A673 (cell line): ENCODE measurements around the gene RNF144B. TPM values are rescaled to one million over a fixed set of nuclear protein-coding genes. Genes with fewer than 3 reads are reported as not detected.

ENCODE experiments used
- BruUV-seq: library from RNA; stranded (reverse); fragments of 400-500 nt; replicated peaks from 2 replicates; lab custom pipeline; 2021; lab: Mats Ljungman, UMichigan
- CTCF ChIA-PET: fragments of 300-600 bp; sonication (Branson Sonifier 250); formaldehyde crosslinking; loops from one replicate; lab custom pipeline; 2022; ENCODE audit warnings: antibody characterized with exemption; lab: Charles Lee
- POLR2A ChIA-PET: fragments of 300-600 bp; sonication (Branson Sonifier 250); formaldehyde crosslinking; loops from one replicate; lab custom pipeline; 2022; ENCODE audit warnings: antibody characterized with exemption; ENCODE audit not compliant: low non-redundant PET; lab: Charles Lee
- DNase-seq: peaks from one replicate; pipeline ENCODE4 v3.0.0-alpha.2; 2015; ENCODE audit warnings: low spot score
- H3K27ac ChIP-seq: fragments of 200-600 bp; sonication (generic); 2 replicates; pipeline ENCODE4 v1.5.1; 2016; ENCODE audit warnings: mixed run types, low read depth, mild to moderate bottlenecking, mixed read lengths, antibody characterized with exemption, low read length; ENCODE audit not compliant: poor library complexity, severe bottlenecking
- H3K27me3 ChIP-seq: fragments of 200-600 bp; sonication (generic); replicated peaks from 2 replicates; pipeline ENCODE4 v1.6.1; 2017; ENCODE audit warnings: mixed run types, low read depth, mild to moderate bottlenecking, mixed read lengths, antibody characterized with exemption, low read length; ENCODE audit not compliant: insufficient read depth, poor library complexity
- H3K36me3 ChIP-seq: fragments of 200-600 bp; sonication (generic); 2 replicates; pipeline ENCODE4 v1.6.1; 2016; ENCODE audit warnings: mixed run types, mild to moderate bottlenecking, mixed read lengths, antibody characterized with exemption, low read length; ENCODE audit not compliant: insufficient read depth, poor library complexity, severe bottlenecking
- H3K4me1 ChIP-seq: fragments of 200-600 bp; sonication (generic); 2 replicates; pipeline ENCODE4 v1.6.1; 2017; ENCODE audit warnings: mixed run types, mild to moderate bottlenecking, mixed read lengths, antibody characterized with exemption, low read length; ENCODE audit not compliant: insufficient read depth, poor library complexity, severe bottlenecking
- H3K4me3 ChIP-seq: fragments of 200-600 bp; sonication (generic); 2 replicates; pipeline ENCODE4 v1.5.1; 2016; ENCODE audit warnings: low read depth, mixed run types, mild to moderate bottlenecking, mixed read lengths, low read length; ENCODE audit not compliant: poor library complexity, severe bottlenecking
- H3K9me3 ChIP-seq: fragments of 200-600 bp; sonication (generic); 2 replicates; pipeline ENCODE4 v1.6.1; 2016; ENCODE audit warnings: mixed run types, low read depth, mild to moderate bottlenecking, mixed read lengths, antibody characterized with exemption, low read length; ENCODE audit not compliant: poor library complexity, severe bottlenecking
- CTCF ChIP-seq: fragments of 300-800, 200-600 bp; sonication (generic); conservative IDR thresholded peaks from 2 replicates; pipeline ENCODE4 v1.5.1; 2017; ENCODE audit warnings: low read depth, mild to moderate bottlenecking, antibody characterized with exemption, low read length, moderate library complexity, mixed read lengths
- EZH2 ChIP-seq: fragments of 200-600 bp; sonication (generic); IDR thresholded peaks from 2 replicates; pipeline ENCODE4 v1.6.1; 2017; ENCODE audit warnings: borderline replicate concordance, low read depth, mild to moderate bottlenecking, mixed read lengths, antibody characterized with exemption, low read length; ENCODE audit not compliant: poor library complexity, severe bottlenecking
- intact Hi-C: fragments of 100-400 bp; cut with micrococcal nuclease; formaldehyde crosslinking; loops from one replicate; pipeline ENCODE4 v1.10.0; 2022; ENCODE audit not compliant: unreplicated experiment
- total RNA-seq: library from RNA; stranded (reverse); gene quantifications from 2 replicates; pipeline ENCODE4 v1.2.3, GENCODE V29; 2021

The RNF144B gene
- total RNA-seq, 1 experiment from 2014 or later = 0.82 TPM

DNA sequence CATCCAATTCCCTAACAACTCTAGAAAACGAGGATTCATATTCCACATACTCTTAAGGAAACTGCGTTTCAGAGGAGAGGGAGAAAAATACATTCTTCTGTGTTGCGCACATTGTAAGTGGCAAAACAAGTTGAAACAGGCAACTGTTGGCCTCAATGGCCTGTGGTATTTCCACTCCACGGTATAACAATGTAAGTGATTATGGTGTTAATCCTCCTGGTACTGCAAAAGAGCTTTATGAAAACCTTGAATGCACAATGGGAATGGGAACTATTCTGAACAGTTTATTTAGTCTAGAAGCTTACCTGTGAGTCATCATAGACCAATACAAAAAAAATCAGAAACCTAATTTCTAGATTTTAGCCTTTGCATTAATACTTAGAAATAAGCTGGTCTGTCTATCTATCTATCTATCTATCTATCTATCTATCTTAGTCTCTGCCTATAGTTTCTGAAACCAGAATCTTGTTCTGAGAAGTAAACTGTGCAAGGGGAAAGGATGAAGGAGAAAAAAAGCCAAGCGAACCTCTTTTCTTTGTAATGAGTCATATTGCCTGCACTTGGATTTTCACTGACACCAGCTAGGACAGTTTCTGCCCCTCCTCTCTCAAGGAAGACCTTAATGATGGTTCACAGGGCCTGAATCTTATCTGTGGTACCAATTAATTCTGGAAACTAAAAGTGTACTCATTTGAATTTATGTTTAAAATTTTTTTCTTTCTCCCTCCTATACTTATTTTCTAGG, 101.5 kb downstream of the RNF144B start:
- H3K27me3 ChIP-seq = no peaks in the 10 kb centered on the region
- TF ChIP-seq CTCF (no peak), EZH2 (no peak)
- H3K36me3 ChIP-seq = no peaks in the 10 kb centered on the region
- no peak overlapping the region for H3K4me3 ChIP-seq
- intact Hi-C loops = no loop called here
- DNase-seq = no peak
- ChIA-PET CTCF (no interaction called here), POLR2A (no interaction called here)
- H3K27ac ChIP-seq = no peak overlapping the region
- H3K4me1 ChIP-seq = no peaks in the 10 kb centered on the region
- BruUV-seq = no TSS peak
- H3K9me3 ChIP-seq = no peaks in the 10 kb centered on the region

DNA sequence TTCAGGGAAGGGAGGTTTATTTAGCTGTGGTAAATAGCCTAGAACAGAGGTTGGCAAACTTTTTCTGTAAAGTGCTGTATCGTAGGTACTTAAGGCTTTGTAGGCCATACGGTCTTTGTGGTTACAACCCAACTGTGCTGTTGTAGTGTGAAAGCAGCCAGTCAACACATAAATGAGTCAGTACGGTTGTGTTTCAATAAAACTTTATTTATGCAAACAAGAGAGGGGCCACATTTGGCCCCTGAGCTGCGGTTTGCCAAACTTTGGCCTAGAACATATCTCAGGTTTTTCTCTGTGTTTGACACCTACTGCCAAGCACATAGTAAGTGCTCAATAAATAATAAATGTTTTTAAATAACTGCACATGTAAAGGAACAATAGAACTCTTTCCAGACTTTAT, 102.2 kb downstream of the RNF144B start:
- Histone ChIP-seq H3K36me3 (no peaks in the 10 kb centered on the region), H3K9me3 (no peaks in the 10 kb centered on the region), H3K27ac (no peak overlapping the region), H3K4me1 (no peaks in the 10 kb centered on the region), H3K27me3 (no peaks in the 10 kb centered on the region), H3K4me3 (no peak overlapping the region)
- intact Hi-C loops = no loop called here
- CTCF ChIA-PET = interaction anchor here (0.9 kb wide), 1 partner anchor 39 kb away, joined by 3 read pairs; no protein-coding TSS in a partner anchor
- TF ChIP-seq EZH2 (no peak), CTCF (no peak)
- BruUV-seq = no TSS peak
- POLR2A ChIA-PET = no interaction called here
- DNase-seq = no peak

- Histone ChIP-seq H3K4me1 (no peaks in the 10 kb centered on the region), H3K27ac (no peak overlapping the region), H3K36me3 (no peaks in the 10 kb centered on the region), H3K27me3 (no peaks in the 10 kb centered on the region), H3K9me3 (no peaks in the 10 kb centered on the region), H3K4me3 (no peak overlapping the region)
- no peak for DNase-seq
- intact Hi-C loops = no loop called here
- ChIA-PET POLR2A (no interaction called here), CTCF (no interaction called here)
- BruUV-seq = no TSS peak
- TF ChIP-seq CTCF = no peak
- no peak for TF ChIP-seq EZH2
Measured at GRCh38 chr6:18491308-18492045, 104.3 kb downstream of the RNF144B start.
